PC-3 (cell line): ENCODE results near the gene FOXI1. TPM values are rescaled to one million over a fixed set of nuclear protein-coding genes. Genes with fewer than 3 reads are reported as not detected.

Experiments
- ATAC-seq: fragments of 200-7000 bp; cut with Tn5 transposase; 2 replicates; pipeline ENCODE4 v1.9.1; 2020; ENCODE audit warnings: mild to moderate bottlenecking, moderate library complexity
- BruUV-seq: library from RNA; stranded (reverse); fragments of 400-500 nt; replicated peaks from 2 replicates; lab custom pipeline; 2021; lab: Mats Ljungman, UMichigan
- CTCF ChIA-PET: fragments of 300-600 bp; sonication (Branson Sonifier 250); formaldehyde crosslinking; loops from one replicate; lab custom pipeline; 2022; ENCODE audit warnings: antibody characterized with exemption; lab: Charles Lee
- POLR2A ChIA-PET: fragments of 300-600 bp; sonication (Branson Sonifier 250); formaldehyde crosslinking; loops from one replicate; lab custom pipeline; 2022; ENCODE audit warnings: antibody characterized with exemption; ENCODE audit not compliant: unreplicated experiment; lab: Charles Lee
- DNase-seq: peaks from one replicate; pipeline ENCODE4 v3.0.0-alpha.2; 2015
- H2AFZ ChIP-seq: fragments of 300-600 bp; sonication (generic); 2 replicates; pipeline ENCODE4 v1.6.0; 2016; ENCODE audit warnings: antibody characterized with exemption, low read length
- H3F3A ChIP-seq: fragments of 300-600 bp; sonication (generic); one replicate; pipeline ENCODE4 v1.6.0; 2017; ENCODE audit warnings: antibody characterized with exemption, low read length, control low read depth, mild to moderate bottlenecking; ENCODE audit not compliant: unreplicated experiment
- H3K27ac ChIP-seq: fragments of 300-600 bp; sonication (generic); 2 replicates; pipeline ENCODE4 v1.5.1; 2016; ENCODE audit warnings: mild to moderate bottlenecking, low read length
- H3K27me3 ChIP-seq: fragments of 300-600 bp; sonication (generic); 2 replicates; pipeline ENCODE4 v1.6.1; 2016; ENCODE audit warnings: low read length, mixed read lengths
- H3K36me3 ChIP-seq: fragments of 300-600 bp; sonication (generic); 2 replicates; pipeline ENCODE4 v1.6.1; 2016; ENCODE audit warnings: low read depth, mixed run types, low read length, mixed read lengths
- H3K4me1 ChIP-seq: fragments of 300-600 bp; sonication (generic); 2 replicates; pipeline ENCODE4 v1.5.1; 2016; ENCODE audit warnings: low read length; ENCODE audit not compliant: insufficient read depth
- H3K4me2 ChIP-seq: fragments of 300-600 bp; sonication (generic); 2 replicates; pipeline ENCODE4 v1.6.0; 2016; ENCODE audit warnings: low read length
- H3K4me3 ChIP-seq: fragments of 300-600 bp; sonication (generic); 2 replicates; pipeline ENCODE4 v1.5.1; 2016; ENCODE audit warnings: mild to moderate bottlenecking, low read length, mixed read lengths
- H3K79me2 ChIP-seq: fragments of 300-600 bp; sonication (generic); 2 replicates; pipeline ENCODE4 v1.6.1; 2017; ENCODE audit warnings: low read length, mixed read lengths
- H3K9ac ChIP-seq: fragments of 300-600 bp; sonication (generic); 2 replicates; pipeline ENCODE4 v1.6.0; 2016; ENCODE audit warnings: mild to moderate bottlenecking, low read length
- H3K9me2 ChIP-seq: fragments of 300-600 bp; sonication (generic); replicated peaks from 2 replicates; pipeline ENCODE4 v1.6.1; 2016; ENCODE audit warnings: mixed run types, low read length, mixed read lengths
- H3K9me3 ChIP-seq: fragments of 300-600 bp; sonication (generic); 2 replicates; pipeline ENCODE4 v1.6.1; 2016; ENCODE audit warnings: low read length, mixed read lengths
- H4K20me1 ChIP-seq: fragments of 300-600 bp; sonication (generic); 2 replicates; pipeline ENCODE4 v1.6.1; 2016; ENCODE audit warnings: low read length, mixed read lengths
- CTCF ChIP-seq: fragments of 300-600 bp; sonication (generic); conservative IDR thresholded peaks from 2 replicates; pipeline ENCODE4 v1.5.1; 2017; ENCODE audit warnings: antibody characterized with exemption, low read depth, mild to moderate bottlenecking, low read length
- EZH2 ChIP-seq: fragments of 300-600 bp; sonication (generic); IDR thresholded peaks from one replicate; pipeline ENCODE4 v1.6.1; 2017; ENCODE audit warnings: antibody characterized with exemption, mild to moderate bottlenecking, low read length; ENCODE audit not compliant: unreplicated experiment
- EZH2phosphoT487 ChIP-seq: fragments of 300-600 bp; sonication (generic); IDR thresholded peaks from 2 replicates; pipeline ENCODE4 v1.6.1; 2018; ENCODE audit warnings: mild to moderate bottlenecking, antibody characterized with exemption, low read length, borderline replicate concordance
- intact Hi-C: fragments of 100-400 bp; cut with micrococcal nuclease; formaldehyde crosslinking; loops from 2 replicates; pipeline ENCODE4 v1.9.0; 2023
- total RNA-seq: library from RNA; depleted of rRNA; stranded (reverse); fragments of >200 nt; gene quantifications from 2 replicates; pipeline ENCODE4 v1.2.3, GENCODE V29; 2014

Gene FOXI1
- total RNA-seq, 1 experiment from 2014 or later = not detected

- no peak for ATAC-seq
- H3F3A ChIP-seq = no peaks in the 10 kb centered on the region
- no peak overlapping the region for H3K27ac ChIP-seq
- no peak overlapping the region for H3K4me2 ChIP-seq
- H4K20me1 ChIP-seq = no peaks in the 10 kb centered on the region
- DNase-seq = no peak
- no peaks in the 10 kb centered on the region for H3K36me3 ChIP-seq
- H3K79me2 ChIP-seq = no peaks in the 10 kb centered on the region
- H2AFZ ChIP-seq = no peak overlapping the region
- intact Hi-C loops = no loop called here
- no peaks in the 10 kb centered on the region for H3K9me3 ChIP-seq
- CTCF ChIA-PET = no interaction called here
- BruUV-seq = no TSS peak
- no peak overlapping the region for H3K9ac ChIP-seq
- H3K4me3 ChIP-seq = no peak overlapping the region
- POLR2A ChIA-PET = no interaction called here
- no peaks in the 10 kb centered on the region for H3K27me3 ChIP-seq
- H3K9me2 ChIP-seq = no peaks in the 10 kb centered on the region
- peaks cover 9% of the 10 kb centered on the region; the same call in 1 of the 2 replicates for H3K4me1 ChIP-seq
- TF ChIP-seq CTCF = no peak
- no peak for TF ChIP-seq EZH2phosphoT487
- no peak for TF ChIP-seq EZH2
These were observed 30.2 kb downstream of the FOXI1 start for GRCh38 chr5:170135796-170136490.

DNA sequence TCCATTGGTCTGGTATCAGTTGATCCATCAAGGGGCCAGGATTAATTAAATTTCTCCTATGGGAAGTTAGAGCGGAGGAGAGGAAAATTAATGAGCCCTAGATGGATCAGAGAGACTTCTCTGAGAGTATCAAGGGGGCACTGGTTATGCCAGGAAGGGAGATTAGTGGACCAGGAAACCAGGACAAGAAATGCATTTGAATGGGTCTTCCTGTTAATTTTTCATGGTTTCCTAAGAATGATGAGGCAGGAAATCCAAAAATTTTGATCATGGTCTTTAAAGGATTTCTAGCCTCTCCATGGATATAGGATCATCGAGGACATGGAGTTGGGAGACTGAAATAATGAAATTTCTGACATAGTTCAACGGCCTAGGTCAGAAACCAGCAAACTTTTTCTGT is 30.8 kb downstream of the FOXI1 start:
- no peak overlapping the region for H3K4me2 ChIP-seq
- ChIA-PET POLR2A (no interaction called here), CTCF (no interaction called here)
- BruUV-seq = no TSS peak
- intact Hi-C loops = no loop called here
- H3K36me3 ChIP-seq = no peaks in the 10 kb centered on the region
- H3K9ac ChIP-seq = no peak overlapping the region
- H3F3A ChIP-seq = no peaks in the 10 kb centered on the region
- H3K9me3 ChIP-seq = no peaks in the 10 kb centered on the region
- no peak overlapping the region for H3K27ac ChIP-seq
- H4K20me1 ChIP-seq = no peaks in the 10 kb centered on the region
- ATAC-seq (no peak), DNase-seq (no peak)
- TF ChIP-seq CTCF (no peak), EZH2 (no peak), EZH2phosphoT487 (no peak)
- H3K79me2 ChIP-seq = no peaks in the 10 kb centered on the region
- no peak overlapping the region for H3K4me3 ChIP-seq
- no peaks in the 10 kb centered on the region for H3K27me3 ChIP-seq
- H3K9me2 ChIP-seq = no peaks in the 10 kb centered on the region
- no peak overlapping the region for H2AFZ ChIP-seq
- H3K4me1 ChIP-seq = peaks cover 9% of the 10 kb centered on the region; the same call in 1 of the 2 replicates

DNA sequence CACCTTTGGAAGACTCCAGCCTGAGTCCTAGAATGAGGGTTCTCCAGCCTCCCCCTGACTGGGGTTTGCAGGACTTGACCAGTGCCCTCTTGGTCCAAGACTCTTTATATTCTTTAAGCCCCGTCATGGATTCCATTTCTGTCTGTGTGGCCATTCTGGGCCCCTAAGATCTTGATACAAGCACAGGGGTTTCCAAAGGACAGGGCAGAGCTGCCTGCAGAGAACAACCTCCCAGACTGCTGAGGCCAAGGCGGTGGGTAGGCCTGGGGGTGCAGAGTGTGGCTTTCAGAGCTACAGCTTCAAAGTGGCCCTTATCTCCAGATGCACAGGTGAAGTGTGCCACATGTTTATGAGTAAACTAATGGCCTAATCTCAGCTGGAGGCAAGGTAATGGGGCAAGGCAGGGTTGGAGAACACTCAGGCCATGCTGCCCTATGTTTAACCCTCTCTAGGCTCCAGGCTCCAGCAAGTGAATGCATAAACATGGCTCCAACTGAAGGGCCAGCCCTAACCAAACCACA is 32.1 kb downstream of the FOXI1 start:
- CTCF ChIA-PET = no interaction called here
- ATAC-seq = no peak
- H3K27ac ChIP-seq = no peak overlapping the region

More for the DNA sequence above, 32.1 kb downstream of the FOXI1 start:
- peaks cover 4% of the 10 kb centered on the region; the same call in 1 of the 2 replicates for H3K4me1 ChIP-seq
- H4K20me1 ChIP-seq = no peaks in the 10 kb centered on the region
- H3K79me2 ChIP-seq = no peaks in the 10 kb centered on the region
- DNase-seq = no peak
- TF ChIP-seq EZH2phosphoT487 = no peak
- no peak for TF ChIP-seq CTCF
- no peak for TF ChIP-seq EZH2
- H3K9me3 ChIP-seq = no peaks in the 10 kb centered on the region
- H3F3A ChIP-seq = no peaks in the 10 kb centered on the region
- H3K9me2 ChIP-seq = no peaks in the 10 kb centered on the region
- no peaks in the 10 kb centered on the region for H3K27me3 ChIP-seq
- no TSS peak for BruUV-seq
- H2AFZ ChIP-seq = no peak overlapping the region
- POLR2A ChIA-PET = no interaction called here
- H3K4me3 ChIP-seq = no peak overlapping the region
- no peak overlapping the region for H3K9ac ChIP-seq
- no peak overlapping the region for H3K4me2 ChIP-seq
- H3K36me3 ChIP-seq = no peaks in the 10 kb centered on the region
- intact Hi-C loops = no loop called here
